ENCODE results near the gene VWA5B1. TPM values are rescaled to one million over a fixed set of nuclear protein-coding genes. Genes with fewer than 3 reads are reported as not detected.

The VWA5B1 gene
- total and polyA plus RNA-seq, 2 of the 8 experiments (the other 6 are each of a cell fraction or from before 2014, with no cell fraction given), result 0.54 to 2.3 TPM

DNA sequence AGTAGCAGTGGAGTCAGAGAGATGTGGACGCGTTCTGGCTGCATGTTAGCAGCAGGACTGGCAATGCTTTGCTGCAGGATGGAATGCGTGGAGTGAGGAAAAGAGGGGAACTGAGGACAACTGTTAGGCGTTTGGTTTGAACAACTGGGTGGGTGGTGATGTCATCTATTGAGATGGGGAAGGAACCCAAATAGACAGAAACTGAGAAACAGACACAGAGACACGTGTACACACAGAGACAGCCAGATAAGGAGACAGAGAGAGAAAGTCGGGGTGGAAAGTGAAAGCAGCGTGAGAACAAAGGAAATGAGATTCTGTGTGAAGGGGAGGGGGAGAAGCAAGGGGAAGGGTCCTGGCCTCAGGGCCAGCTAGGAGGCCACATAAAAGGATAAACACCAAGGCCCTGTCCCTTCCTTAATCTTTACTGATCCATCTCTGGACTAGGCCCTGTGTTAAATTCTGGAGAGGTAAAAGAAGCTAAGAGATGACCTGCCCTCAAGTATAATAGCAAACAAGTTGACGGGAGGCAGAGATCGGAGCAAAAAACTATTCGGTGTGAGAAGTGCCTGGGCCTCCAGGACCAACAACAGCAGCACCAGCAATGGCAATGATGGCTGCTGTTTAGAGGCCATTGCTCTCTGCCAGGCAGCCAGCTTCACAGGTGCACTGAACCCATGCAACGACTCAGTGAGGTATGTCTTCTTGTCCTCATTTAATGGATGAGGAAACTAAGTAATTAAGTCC lies 31.6 kb downstream of the VWA5B1 start:
- no peak for FAIRE-seq

More for the DNA sequence above, 31.6 kb downstream of the VWA5B1 start:
- Histone ChIP-seq H4K91ac (replicated peaks; ENCODE audit: insufficient read length, low read length) (no peak overlapping the region), H4K5ac (ENCODE audit: insufficient read length, low read depth, low read length) (no peak overlapping the region), H2BK120ac (replicated peaks; ENCODE audit: low read depth, low read length) (no peak overlapping the region), H3K9ac (replicated peaks in 1 of 4; ENCODE audit: extremely low read depth in 1 of 4, low read depth in 3 of 4, low read length in 3 of 4) (no peak overlapping the region), H3K36me3 (ENCODE audit: control insufficient read depth in 2 of 4, insufficient read depth in 4 of 4, low read length in 3 of 4) (no peaks in the 10 kb centered on the region), H2BK20ac (ENCODE audit: low read length) (0 out of 2 replicates have a peak overlapping the region, but pooled peaks have one; percentile 21), H2BK5ac (ENCODE audit: low read depth, low read length) (no peak overlapping the region), H3K9me3 (ENCODE audit: insufficient read depth in 2 of 2, low read depth in 1 of 2, low read length in 1 of 2) (no peaks in the 10 kb centered on the region), H3K79me1 (ENCODE audit: low read depth, low read length) (no peaks in the 10 kb centered on the region), H3K4ac (replicated peaks; ENCODE audit: insufficient read length, low read depth, low read length) (no peak overlapping the region), H3K18ac (ENCODE audit: extremely low read depth, low read length) (no peak overlapping the region), H3K4me3 (ENCODE audit: extremely low read depth in 1 of 4, insufficient read depth in 2 of 4, low read depth in 3 of 4, low read length in 4 of 4) (no peak overlapping the region), H3K4me2 (ENCODE audit: insufficient read depth in 1 of 2, low read depth in 2 of 2, low read length in 2 of 2) (no peak overlapping the region), H3K23ac (ENCODE audit: insufficient read length) (no peak overlapping the region), H2BK15ac (ENCODE audit: low read length) (no peak overlapping the region; the same call in 1 of the 2 replicates), H2AK5ac (ENCODE audit: low read depth, low read length) (no peak overlapping the region), H4K8ac (ENCODE audit: extremely low read depth, insufficient read depth, low read length) (no peak overlapping the region), H3K27me3 (replicated peaks in 1 of 4; ENCODE audit: control insufficient read depth in 3 of 4, extremely low read depth in 1 of 4, insufficient read depth in 3 of 4, low read length in 3 of 4) (no peaks in the 10 kb centered on the region), H3K14ac (ENCODE audit: insufficient read length) (no peak overlapping the region), H3K4me1 (replicated peaks in 1 of 4; ENCODE audit: control insufficient read depth in 3 of 4, insufficient read depth in 4 of 4, low read length in 3 of 4) (no peaks in the 10 kb centered on the region), H3K23me2 (ENCODE audit: low read depth, low read length) (no peaks in the 10 kb centered on the region; the same call in 1 of the 2 replicates), H3K79me2 (ENCODE audit: control insufficient read depth in 1 of 2, insufficient read depth in 2 of 2, low read length in 2 of 2) (no peaks in the 10 kb centered on the region), H3K27ac (ENCODE audit: low read depth, low read length) (no peak overlapping the region), H4K20me1 (replicated peaks in 1 of 2; ENCODE audit: control insufficient read depth in 1 of 2, insufficient read depth in 2 of 2, low read length in 2 of 2) (no peaks in the 10 kb centered on the region), H3K56ac (replicated peaks; ENCODE audit: insufficient read length, low read depth, low read length) (no peak overlapping the region), H2BK12ac (ENCODE audit: low read depth, low read length) (0 out of 2 replicates have a peak overlapping the region, but pooled peaks have one; percentile 60), H2AFZ (ENCODE audit: low read length) (no peak overlapping the region)
- WGBS, 2 experiments (ENCODE audit: extremely low coverage in 1 of 2, insufficient coverage in 1 of 2, insufficient read length in 1 of 2, insufficient replicate concordance in 2 of 2, low coverage in 1 of 2, low lambda C conversion rate in 2 of 2, missing lambda C conversion rate in 1 of 2), result 86% methylated on average over 11 of the region's 11 CpGs; no CpG with 5 or more reads in 1 of the 2 experiments
- CTCF ChIA-PET (ENCODE audit: partially characterized antibody), result interaction anchor here (1.5 to 1.8 kb wide), 2 partner anchors 56 to 106 kb away, joined by 4 to 9 read pairs; no protein-coding TSS in a partner anchor
- no peak for DNase-seq (ENCODE audit: low read depth in 1 of 2, low spot score in 2 of 2)
- POLR2A ChIA-PET (ENCODE audit: partially characterized antibody), result no interaction called here
- no peak for TF ChIP-seq NANOG (IDR thresholded peaks at IDR 0.05; ENCODE audit: insufficient read depth, low read depth, low read length, poor library complexity, severe bottlenecking)
- no peak for TF ChIP-seq SIRT6 (IDR thresholded peaks at IDR 0.05; ENCODE audit: low read length)

Data from H1 (cell line).